Choroid plexus epithelial cell (primary cell): ENCODE measurements around the gene PRRC2C.

Experiments
- DNase-seq: peaks from one replicate; pipeline ENCODE4 v3.0.0-alpha.2; 2010; ENCODE audit warnings: low read depth
- H3K4me3 ChIP-seq: 2 replicates; pipeline ENCODE4 v1.5.1; 2011; ENCODE audit warnings: low read depth, mild to moderate bottlenecking, control low read depth, low read length, moderate library complexity
- TF ChIP-seq, protein P1 (sequence below): conservative IDR thresholded peaks from 2 replicates; pipeline ENCODE4 v1.5.1; 2011; ENCODE audit warnings: low read depth, mild to moderate bottlenecking, control low read depth, inconsistent platforms, low read length, moderate library complexity

Gene PRRC2C

DNA sequence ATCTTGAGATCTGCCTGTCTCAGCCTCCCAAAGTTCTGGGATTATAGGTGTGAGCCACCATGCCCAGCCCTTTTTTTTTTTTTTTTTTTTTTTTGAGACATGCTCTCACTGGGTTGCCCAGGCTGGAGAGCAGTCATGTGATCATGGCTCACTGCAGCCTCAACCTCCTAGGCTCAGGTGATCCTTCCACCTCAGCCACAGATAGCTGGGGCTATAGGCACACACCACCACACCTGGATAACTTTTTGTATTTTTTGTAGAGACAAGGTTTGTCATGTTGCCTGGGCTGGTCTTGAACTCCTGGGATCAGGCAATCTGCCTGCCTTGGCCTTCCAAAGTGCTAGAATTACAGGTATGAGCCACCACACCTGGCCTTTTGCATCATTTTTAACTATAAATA, 17.7 kb upstream of the PRRC2C start:
- no peak for DNase-seq
- H3K4me3 ChIP-seq, result no peak overlapping the region
- TF ChIP-seq, protein P1, sequence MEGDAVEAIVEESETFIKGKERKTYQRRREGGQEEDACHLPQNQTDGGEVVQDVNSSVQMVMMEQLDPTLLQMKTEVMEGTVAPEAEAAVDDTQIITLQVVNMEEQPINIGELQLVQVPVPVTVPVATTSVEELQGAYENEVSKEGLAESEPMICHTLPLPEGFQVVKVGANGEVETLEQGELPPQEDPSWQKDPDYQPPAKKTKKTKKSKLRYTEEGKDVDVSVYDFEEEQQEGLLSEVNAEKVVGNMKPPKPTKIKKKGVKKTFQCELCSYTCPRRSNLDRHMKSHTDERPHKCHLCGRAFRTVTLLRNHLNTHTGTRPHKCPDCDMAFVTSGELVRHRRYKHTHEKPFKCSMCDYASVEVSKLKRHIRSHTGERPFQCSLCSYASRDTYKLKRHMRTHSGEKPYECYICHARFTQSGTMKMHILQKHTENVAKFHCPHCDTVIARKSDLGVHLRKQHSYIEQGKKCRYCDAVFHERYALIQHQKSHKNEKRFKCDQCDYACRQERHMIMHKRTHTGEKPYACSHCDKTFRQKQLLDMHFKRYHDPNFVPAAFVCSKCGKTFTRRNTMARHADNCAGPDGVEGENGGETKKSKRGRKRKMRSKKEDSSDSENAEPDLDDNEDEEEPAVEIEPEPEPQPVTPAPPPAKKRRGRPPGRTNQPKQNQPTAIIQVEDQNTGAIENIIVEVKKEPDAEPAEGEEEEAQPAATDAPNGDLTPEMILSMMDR, result no peak

DNA sequence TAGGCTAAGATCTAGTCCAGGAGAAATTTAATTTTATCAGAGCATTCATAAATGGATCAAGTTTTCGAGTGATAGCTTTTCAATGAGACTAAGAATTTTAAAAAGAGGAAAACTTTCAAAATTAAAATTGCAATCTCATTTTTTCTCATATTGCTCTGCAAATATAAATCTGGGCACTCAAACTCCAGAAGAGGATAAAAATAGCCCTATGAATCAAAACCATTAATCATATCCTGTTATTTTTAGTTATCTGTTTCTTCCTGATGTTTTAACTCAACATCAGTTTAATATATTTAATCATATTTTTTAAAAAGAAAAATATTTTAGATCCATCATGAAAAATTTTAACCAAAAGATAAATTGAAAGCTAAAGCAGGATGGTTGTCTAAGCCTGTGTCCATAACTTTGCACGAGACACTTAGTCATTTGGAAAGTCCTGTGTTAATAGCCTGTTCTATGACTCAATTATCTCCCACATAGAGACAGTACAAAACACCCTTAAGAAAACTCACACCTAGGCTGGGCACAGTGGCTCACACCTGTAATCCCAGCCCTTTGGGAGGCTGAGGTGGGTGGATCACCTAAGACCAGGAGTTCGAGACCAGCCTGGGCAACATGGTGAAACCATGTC, 17.1 kb upstream of the PRRC2C start:
- H3K4me3 ChIP-seq, result no peak overlapping the region
- peak; percentile 61 for DNase-seq
- TF ChIP-seq, protein P1, result no peak

DNA sequence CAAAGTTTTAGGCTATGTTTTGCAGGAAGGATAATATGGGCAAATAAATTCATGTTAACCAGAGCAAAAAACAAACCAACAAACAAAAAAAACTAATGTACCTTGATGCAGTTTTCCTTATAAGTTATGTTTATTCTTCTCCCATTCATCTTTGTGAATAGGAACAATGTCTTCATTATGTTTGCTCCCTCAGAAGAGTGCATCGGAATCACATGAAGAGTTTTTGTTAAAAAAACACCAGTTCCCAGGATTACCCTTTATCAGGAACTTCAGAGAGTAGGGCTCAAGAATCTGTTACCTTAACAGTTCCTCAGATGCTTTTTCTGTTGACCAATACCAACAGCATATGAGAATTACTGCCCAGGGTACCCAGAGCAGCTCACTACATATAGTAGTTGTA, 14.6 kb upstream of the PRRC2C start:
- TF ChIP-seq, protein P1, result no peak
- no peak overlapping the region for H3K4me3 ChIP-seq
- DNase-seq, result no peak

DNA sequence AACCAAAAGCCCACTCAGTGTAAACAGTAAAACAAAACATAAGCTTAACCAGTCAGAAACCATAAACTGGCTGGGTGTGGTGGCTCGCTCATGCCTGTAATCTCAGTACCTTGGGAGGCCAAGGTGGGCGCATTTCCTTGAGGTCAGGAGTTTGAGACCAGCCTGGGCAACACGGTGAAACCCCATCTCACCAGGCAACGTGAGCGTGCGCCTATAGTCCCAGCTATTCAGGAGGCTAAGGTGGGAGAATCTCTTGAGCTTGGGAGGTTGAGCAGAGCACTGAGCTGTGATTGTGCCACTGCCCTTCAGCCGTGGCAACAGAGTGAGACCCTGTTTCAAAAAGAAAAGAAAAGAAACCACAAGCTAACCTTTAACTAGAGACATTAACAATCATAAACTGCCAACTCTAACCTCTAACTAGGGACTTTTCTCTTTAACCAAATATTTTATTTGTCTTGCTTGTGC, 13.1 kb upstream of the PRRC2C start:
- TF ChIP-seq, protein P1, result no peak
- no peak for DNase-seq
- H3K4me3 ChIP-seq, result no peak overlapping the region

DNA sequence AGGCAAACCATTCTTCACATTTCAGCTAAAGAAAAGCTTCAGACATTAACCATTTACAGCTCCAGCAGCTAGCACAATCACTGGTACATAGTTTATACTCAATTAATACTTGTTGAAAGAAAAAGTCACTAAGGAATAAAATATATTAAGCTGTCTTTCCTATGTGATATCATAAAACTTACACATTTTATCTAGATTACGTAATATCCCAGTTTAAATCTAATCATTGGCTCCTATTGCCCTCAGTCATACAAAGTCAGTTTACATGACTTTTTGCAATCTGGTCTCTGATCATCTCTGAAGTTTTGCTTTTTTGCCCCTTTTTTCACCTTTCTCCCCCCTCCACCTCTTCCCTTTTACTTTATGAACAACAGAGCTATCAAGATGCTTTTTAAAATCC, 8.5 kb upstream of the PRRC2C start:
- TF ChIP-seq, protein P1, result no peak
- DNase-seq, result no peak
- no peak overlapping the region for H3K4me3 ChIP-seq

DNA sequence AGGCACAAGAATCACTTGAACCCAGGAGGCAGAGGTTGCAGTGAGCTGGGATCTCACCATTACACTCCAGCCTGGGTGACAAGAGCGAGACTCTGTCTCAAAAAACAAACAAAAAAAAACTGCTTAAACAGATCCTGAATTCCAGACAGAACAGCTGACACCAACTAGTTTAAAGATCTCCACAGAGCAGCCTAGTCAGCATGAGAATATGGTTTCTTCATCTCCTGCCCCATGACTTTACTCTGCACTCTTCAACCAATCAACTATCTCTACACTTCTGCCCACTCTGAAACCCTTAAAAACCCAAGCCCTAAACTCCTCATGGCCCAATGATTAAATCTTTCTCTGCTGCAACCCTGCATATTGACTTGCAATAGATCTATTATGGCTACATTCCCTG, 7.5 kb upstream of the PRRC2C start:
- no peak for DNase-seq
- no peak overlapping the region for H3K4me3 ChIP-seq
- TF ChIP-seq, protein P1, result no peak

DNA sequence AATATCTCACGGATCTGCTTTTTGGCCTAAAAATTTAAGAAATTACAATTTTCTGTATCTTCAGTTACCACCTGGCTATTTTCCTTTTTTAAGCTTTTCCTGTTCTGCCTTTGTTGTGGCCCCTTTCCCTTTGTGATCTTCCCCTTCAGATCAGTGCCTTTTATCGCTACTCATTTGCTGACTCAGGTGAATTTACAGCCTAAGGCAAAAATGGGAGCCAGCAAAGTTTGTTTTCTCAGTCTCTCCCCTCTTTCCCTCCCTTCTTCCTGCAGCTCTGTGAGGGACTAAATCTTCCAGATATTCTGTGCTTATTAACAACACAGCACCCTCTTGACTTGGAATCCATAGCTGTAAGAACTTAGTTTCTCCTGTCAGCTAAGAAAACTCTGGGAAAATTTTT, 5.3 kb upstream of the PRRC2C start:
- no peak overlapping the region for H3K4me3 ChIP-seq
- TF ChIP-seq, protein P1, result no peak
- no peak for DNase-seq
